Upper lobe of right lung (tissue), 1 donor: ENCODE data around the gene WAC. TPM values are rescaled to one million over a fixed set of nuclear protein-coding genes. Genes with fewer than 3 reads are reported as not detected.
A peak's percentile ranks its signal among the peaks of the same experiment; 100 is the strongest.
"Not testable (repeated sequence)": the region's sequence is repeated elsewhere in the genome, so short reads cannot be mapped to it uniquely, and the experiment has no call there.

Experiments
- ATAC-seq: fragments of 200-7000 bp; cut with Tn5 transposase; one replicate; pipeline ENCODE4 v1.9.1; 2020; ENCODE audit warnings: mild to moderate bottlenecking, moderate library complexity
- DNase-seq: peaks from one replicate; pipeline ENCODE4 v3.0.0-alpha.2; 2020
- H3K27ac ChIP-seq: fragments of 200-600 bp; one replicate; pipeline ENCODE4 v1.8.0; 2022
- H3K27me3 ChIP-seq: fragments of 200-600 bp; one replicate; pipeline ENCODE4 v1.8.0; 2022; ENCODE audit warnings: mild to moderate bottlenecking
- H3K36me3 ChIP-seq: fragments of 200-600 bp; one replicate; pipeline ENCODE4 v1.8.0; 2022
- H3K4me1 ChIP-seq: fragments of 200-600 bp; one replicate; pipeline ENCODE4 v1.8.0; 2022
- H3K4me3 ChIP-seq: fragments of 200-600 bp; one replicate; pipeline ENCODE4 v1.8.0; 2022; ENCODE audit warnings: mild to moderate bottlenecking
- H3K9me3 ChIP-seq: fragments of 200-600 bp; one replicate; pipeline ENCODE4 v1.8.0; 2022
- intact Hi-C: fragments of 100-400 bp; cut with DNase I; formaldehyde crosslinking; loops from one replicate; pipeline ENCODE4 v1.11.0; 2022
- total RNA-seq: library from RNA; stranded (reverse); fragmentation: NEBNext Ultra II Directional; extraction: Animal tissue kit (Norgen Biotek cat#: 25700); gene quantifications from one replicate; pipeline ENCODE4 v1.2.1, GENCODE V29; 2021
- TF ChIP-seq, protein P1 (sequence below): fragments of 200-600 bp; IDR thresholded peaks from one replicate; pipeline ENCODE4 v1.8.0; 2022; ENCODE audit warnings: antibody characterized with exemption
- donor health status: DM: no; HTN: yes; CAD: no; lungs with severe emphysema.

The WAC gene
- total RNA-seq, 1 donor from 2014 or later, result 122 TPM

DNA sequence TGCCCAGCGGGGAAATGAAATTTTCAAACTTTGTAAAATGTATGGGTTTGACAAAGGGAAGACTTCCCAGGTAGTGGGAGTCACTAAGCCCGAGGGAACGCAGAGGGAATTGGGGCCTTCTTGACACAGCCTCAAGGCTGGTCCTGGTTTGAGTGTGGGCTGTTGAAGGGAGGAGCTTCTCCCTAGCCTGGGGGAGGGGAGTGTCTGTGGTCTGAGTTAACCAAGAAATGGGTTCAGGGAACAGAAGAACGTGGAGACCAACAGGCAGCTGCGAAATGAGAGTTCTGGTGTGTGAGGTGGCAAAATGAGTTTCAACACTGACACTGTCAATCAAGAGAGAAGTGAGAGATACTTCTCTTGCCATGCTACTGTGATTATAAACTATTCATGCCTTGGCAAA is 111.7 kb downstream of the WAC start:
- TF ChIP-seq, protein P1, sequence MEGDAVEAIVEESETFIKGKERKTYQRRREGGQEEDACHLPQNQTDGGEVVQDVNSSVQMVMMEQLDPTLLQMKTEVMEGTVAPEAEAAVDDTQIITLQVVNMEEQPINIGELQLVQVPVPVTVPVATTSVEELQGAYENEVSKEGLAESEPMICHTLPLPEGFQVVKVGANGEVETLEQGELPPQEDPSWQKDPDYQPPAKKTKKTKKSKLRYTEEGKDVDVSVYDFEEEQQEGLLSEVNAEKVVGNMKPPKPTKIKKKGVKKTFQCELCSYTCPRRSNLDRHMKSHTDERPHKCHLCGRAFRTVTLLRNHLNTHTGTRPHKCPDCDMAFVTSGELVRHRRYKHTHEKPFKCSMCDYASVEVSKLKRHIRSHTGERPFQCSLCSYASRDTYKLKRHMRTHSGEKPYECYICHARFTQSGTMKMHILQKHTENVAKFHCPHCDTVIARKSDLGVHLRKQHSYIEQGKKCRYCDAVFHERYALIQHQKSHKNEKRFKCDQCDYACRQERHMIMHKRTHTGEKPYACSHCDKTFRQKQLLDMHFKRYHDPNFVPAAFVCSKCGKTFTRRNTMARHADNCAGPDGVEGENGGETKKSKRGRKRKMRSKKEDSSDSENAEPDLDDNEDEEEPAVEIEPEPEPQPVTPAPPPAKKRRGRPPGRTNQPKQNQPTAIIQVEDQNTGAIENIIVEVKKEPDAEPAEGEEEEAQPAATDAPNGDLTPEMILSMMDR, result no peak
- no peak for DNase-seq
- intact Hi-C loops, result no loop called here
- Histone ChIP-seq H3K27ac (no peak overlapping the region), H3K4me3 (no peak overlapping the region), H3K4me1 (no peaks in the 10 kb centered on the region), H3K36me3 (no peaks in the 10 kb centered on the region), H3K9me3 (no peaks in the 10 kb centered on the region), H3K27me3 (no peaks in the 10 kb centered on the region)
- ATAC-seq, result no peak

DNA sequence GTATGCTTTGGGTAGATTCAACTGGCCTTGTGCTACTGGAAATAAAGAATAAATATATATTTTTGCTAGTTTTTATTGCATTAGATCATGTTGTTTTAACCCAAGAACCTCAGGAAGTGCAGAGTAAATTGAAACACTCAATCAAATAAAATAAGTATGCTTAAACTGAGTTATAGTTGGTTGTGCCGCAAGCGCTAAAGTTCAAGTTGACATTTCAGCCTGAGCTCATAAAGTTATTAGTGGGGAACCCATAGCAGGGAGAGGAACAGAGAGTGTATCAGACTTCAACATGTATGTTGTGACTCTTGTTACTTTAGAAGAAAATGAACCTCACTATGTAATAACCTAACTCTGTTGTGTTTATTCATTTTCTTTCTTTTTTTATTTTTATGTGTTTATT is 119.2 kb downstream of the WAC start:
- Histone ChIP-seq H3K27ac (no peak overlapping the region), H3K4me1 (no peaks in the 10 kb centered on the region), H3K4me3 (no peak overlapping the region), H3K27me3 (no peaks in the 10 kb centered on the region), H3K9me3 (no peaks in the 10 kb centered on the region), H3K36me3 (no peaks in the 10 kb centered on the region)
- intact Hi-C loops, result no loop called here
- DNase-seq, result no peak
- TF ChIP-seq, protein P1, result no peak
- no peak for ATAC-seq

DNA sequence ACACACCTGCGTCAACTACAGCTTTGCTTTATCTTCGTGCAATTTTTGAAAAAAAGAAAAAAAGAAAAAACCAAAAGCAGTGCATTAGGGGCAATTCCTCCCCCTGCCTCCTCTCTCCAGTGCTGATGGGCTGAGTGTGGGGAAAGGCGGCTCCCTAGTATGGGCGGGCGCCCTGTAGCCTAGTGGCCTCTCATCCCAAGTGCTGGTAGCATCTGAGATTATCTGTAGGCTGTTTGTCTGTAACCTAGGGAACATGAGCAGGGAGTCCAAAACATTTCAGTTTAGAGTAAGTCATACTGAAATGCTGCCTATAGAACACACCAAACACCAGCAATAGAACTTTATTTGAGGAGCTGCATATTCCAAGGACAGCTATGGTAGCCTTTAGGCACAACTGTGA is 119.8 kb downstream of the WAC start:
- H3K4me1 ChIP-seq, result no peaks in the 10 kb centered on the region
- no peaks in the 10 kb centered on the region for H3K36me3 ChIP-seq
- H3K27ac ChIP-seq, result no peak overlapping the region
- TF ChIP-seq, protein P1, result no peak
- no peak for ATAC-seq
- no peaks in the 10 kb centered on the region for H3K9me3 ChIP-seq
- intact Hi-C loops, result no loop called here
- no peak overlapping the region for H3K4me3 ChIP-seq
- no peak for DNase-seq
- no peaks in the 10 kb centered on the region for H3K27me3 ChIP-seq

DNA sequence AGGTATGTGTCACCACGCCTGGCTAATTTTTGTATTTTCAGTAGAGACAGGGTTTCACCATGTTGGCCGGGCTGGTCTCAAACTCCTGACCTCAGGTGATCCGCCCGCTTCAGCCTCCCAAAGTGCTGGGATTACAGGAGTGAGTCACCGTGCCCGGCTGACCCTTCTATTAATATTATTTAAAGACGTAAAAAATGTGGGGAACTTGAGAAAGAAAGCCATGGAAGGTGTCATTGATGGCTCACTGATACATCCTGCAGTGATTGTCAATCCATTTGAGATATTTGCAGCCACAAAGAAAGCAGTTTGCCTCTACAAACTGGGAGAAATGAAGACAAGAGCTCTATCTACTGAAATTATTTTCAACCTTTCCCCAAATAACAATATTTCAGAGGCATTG is 125.9 kb downstream of the WAC start:
- H3K4me3 ChIP-seq, H3K9me3 ChIP-seq, DNase-seq, intact Hi-C loops, ATAC-seq, H3K27me3 ChIP-seq, H3K27ac ChIP-seq, H3K4me1 ChIP-seq, H3K36me3 ChIP-seq: not testable (repeated sequence)

DNA sequence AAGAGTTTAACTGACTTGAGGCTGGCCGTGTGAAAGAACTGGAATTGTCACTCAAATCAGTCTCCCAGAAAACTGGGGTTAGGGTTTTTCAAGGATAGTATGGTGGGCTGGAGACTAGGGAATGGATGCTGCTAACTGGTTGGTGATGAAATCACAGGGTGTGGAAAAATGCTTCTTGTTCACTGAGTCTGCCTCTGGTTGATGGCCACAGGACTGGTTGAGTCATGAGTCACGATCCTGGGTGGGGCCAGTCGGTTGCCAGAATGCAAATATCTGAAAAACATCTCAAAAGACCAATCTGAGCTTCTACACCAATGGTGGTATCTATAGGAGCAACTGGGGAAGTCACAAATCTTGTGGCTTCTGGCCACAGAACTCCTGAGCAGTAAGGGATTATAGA is 128.1 kb downstream of the WAC start:
- no peak for ATAC-seq
- H3K27ac ChIP-seq, result no peak overlapping the region
- no peaks in the 10 kb centered on the region for H3K36me3 ChIP-seq
- TF ChIP-seq, protein P1, result no peak
- no peak overlapping the region for H3K4me3 ChIP-seq
- no peaks in the 10 kb centered on the region for H3K27me3 ChIP-seq
- intact Hi-C loops, result loop anchor here (10.0 kb wide), 2 partner anchors 334 to 644 kb away; no protein-coding TSS in a partner anchor
- no peak for DNase-seq
- no peaks in the 10 kb centered on the region for H3K9me3 ChIP-seq
- no peaks in the 10 kb centered on the region for H3K4me1 ChIP-seq

DNA sequence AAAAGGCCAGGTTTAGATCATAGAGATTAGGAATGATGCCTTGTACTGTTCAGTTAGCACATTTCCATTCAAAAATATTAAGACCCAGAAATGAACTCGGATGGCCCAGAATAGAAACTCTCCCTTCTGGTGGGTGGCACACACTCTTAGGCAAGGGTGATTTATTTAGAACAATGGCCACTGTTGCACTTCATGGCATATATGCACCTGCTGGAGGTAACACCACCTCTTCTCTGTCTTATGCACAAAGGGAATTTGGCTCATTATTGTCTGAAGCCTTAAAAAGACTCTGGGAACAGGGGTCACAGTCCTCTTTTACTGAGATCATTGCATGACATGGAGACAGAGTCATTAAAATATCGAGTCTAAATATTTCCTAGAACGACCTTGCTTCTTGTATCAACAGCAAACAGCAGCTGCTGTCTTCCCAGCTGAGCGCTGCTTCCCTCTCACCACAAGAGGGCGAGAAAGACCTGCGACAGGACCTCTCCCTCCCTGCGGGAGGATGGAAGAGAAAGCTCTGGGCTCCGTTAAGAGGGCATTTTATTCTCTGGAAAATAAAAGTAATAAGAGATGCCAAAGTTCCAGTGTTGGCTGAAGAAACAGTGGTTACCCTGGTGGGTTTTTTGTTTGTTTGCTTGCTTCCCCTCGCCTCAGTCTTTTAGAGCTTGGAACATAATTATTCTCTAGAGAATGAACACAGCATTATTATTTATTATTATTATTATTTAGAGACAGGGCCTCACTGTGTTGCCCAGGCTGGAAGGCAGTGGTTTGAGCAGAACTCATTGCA is 130.9 kb downstream of the WAC start:
- H3K9me3 ChIP-seq, result no peaks in the 10 kb centered on the region
- DNase-seq (peak; percentile 82), ATAC-seq (peak; percentile 95)
- intact Hi-C loops, result loop anchor here (10.0 kb wide), 2 partner anchors 331 to 641 kb away; no protein-coding TSS in a partner anchor
- TF ChIP-seq, protein P1, result peak; percentile 97
- no peaks in the 10 kb centered on the region for H3K36me3 ChIP-seq
- H3K4me3 ChIP-seq, result no peak overlapping the region
- H3K27me3 ChIP-seq, result peaks cover 20% of the 10 kb centered on the region
- peaks cover under 1% of the 10 kb centered on the region for H3K4me1 ChIP-seq
- no peak overlapping the region for H3K27ac ChIP-seq
